ENCODE data around the gene ARHGAP23.

- no peak for TF ChIP-seq CTCF (IDR thresholded peaks at IDR 0.05)
- no peak for TF ChIP-seq POLR2A (IDR thresholded peaks at IDR 0.05)
Measured at GRCh38 chr17:38461683-38462082, 33.4 kb downstream of the ARHGAP23 start.
